ENCODE data around the gene TNFRSF1A. TPM values are rescaled to one million over a fixed set of nuclear protein-coding genes. Genes with fewer than 3 reads are reported as not detected.

The TNFRSF1A gene
- total and polyA plus RNA-seq, 9 of the 15 experiments (the other 6 are each of a cell fraction or from before 2014, with no cell fraction given): 0.76 to 43.5 (median 30.0) TPM

DNA sequence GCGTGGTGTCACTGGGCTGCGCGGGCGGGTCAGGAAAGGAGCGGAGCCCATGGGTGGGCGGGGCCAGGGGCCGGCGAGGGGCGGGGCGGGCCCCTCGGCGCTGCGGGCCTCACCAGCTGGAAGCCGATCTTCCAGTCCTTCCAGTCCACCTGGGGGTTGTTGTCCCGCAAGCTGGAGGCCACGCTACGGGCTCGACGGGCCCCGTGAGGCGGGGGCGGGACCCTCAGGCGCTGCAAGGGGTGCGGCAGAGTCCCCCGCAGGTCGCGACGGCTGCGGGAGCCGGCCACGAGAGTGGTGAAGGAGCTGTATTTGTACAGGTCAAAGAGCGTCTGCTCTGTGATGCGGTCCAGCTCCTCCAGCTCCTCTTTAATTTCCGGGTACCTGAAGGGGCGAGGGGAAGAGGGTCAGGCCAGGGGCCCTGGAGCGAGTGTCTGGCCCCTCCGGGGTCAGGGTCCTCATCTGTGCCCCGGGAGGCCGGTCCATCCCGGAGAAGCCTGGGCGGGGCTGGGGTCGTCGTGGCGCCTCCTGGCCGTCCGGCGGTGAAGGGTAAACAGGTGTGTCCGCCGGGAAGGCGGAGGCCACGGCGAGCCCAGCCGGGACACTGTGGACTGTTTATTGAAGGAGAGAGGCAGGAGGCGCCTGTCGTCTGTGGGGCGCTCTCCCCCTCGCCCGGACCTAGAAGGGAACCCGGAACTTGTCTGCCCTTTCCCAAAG lies 21.6 kb upstream of the TNFRSF1A start (continued):
- TF ChIP-seq, protein P1, sequence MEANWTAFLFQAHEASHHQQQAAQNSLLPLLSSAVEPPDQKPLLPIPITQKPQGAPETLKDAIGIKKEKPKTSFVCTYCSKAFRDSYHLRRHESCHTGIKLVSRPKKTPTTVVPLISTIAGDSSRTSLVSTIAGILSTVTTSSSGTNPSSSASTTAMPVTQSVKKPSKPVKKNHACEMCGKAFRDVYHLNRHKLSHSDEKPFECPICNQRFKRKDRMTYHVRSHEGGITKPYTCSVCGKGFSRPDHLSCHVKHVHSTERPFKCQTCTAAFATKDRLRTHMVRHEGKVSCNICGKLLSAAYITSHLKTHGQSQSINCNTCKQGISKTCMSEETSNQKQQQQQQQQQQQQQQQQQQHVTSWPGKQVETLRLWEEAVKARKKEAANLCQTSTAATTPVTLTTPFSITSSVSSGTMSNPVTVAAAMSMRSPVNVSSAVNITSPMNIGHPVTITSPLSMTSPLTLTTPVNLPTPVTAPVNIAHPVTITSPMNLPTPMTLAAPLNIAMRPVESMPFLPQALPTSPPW (CRISPR knock-in tag; IDR thresholded peaks at IDR 0.05): peak; percentile 73
- no peak for TF ChIP-seq MEF2A (IDR thresholded peaks at IDR 0.05; ENCODE audit: control insufficient read depth, low read depth, low read length)
- TF ChIP-seq, protein P2, sequence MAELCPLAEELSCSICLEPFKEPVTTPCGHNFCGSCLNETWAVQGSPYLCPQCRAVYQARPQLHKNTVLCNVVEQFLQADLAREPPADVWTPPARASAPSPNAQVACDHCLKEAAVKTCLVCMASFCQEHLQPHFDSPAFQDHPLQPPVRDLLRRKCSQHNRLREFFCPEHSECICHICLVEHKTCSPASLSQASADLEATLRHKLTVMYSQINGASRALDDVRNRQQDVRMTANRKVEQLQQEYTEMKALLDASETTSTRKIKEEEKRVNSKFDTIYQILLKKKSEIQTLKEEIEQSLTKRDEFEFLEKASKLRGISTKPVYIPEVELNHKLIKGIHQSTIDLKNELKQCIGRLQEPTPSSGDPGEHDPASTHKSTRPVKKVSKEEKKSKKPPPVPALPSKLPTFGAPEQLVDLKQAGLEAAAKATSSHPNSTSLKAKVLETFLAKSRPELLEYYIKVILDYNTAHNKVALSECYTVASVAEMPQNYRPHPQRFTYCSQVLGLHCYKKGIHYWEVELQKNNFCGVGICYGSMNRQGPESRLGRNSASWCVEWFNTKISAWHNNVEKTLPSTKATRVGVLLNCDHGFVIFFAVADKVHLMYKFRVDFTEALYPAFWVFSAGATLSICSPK (IDR thresholded peaks at IDR 0.05; ENCODE audit: borderline replicate concordance): no peak
- TF ChIP-seq NFIX (CRISPR knock-in tag; IDR thresholded peaks at IDR 0.05; ENCODE audit: low read depth): no peak
- no peak for TF ChIP-seq ETS2 (tag; IDR thresholded peaks at IDR 0.05; ENCODE audit: borderline replicate concordance, poor library complexity, severe bottlenecking)
- no peak for TF ChIP-seq ZNF780A (CRISPR knock-in tag; IDR thresholded peaks at IDR 0.05)
- peak; percentile 23; the same call in 1 of the 2 replicates for TF ChIP-seq ZEB2 (IDR thresholded peaks at IDR 0.05)
- TF ChIP-seq POLR2A (conservative IDR thresholded peaks at IDR 0.05): peak; percentile 71
- no peak for TF ChIP-seq CSDE1 (IDR thresholded peaks at IDR 0.05)
- TF ChIP-seq ETV5 (CRISPR knock-in tag; IDR thresholded peaks at IDR 0.05; ENCODE audit: low read depth): no peak
- TF ChIP-seq ZFX (CRISPR knock-in tag; IDR thresholded peaks at IDR 0.05): peak; percentile 75
- TF ChIP-seq ZNF384 (IDR thresholded peaks at IDR 0.05; ENCODE audit: low read depth, low read length): peak; percentile 39; the same call in 1 of the 2 replicates
- TF ChIP-seq SMAD4 (CRISPR knock-in tag; conservative IDR thresholded peaks at IDR 0.05): 0 out of 2 replicates have a peak, but pooled peaks have one; percentile 31
- no peak for TF ChIP-seq ZNF444 (CRISPR knock-in tag; IDR thresholded peaks at IDR 0.05)
- TF ChIP-seq, protein P3, sequence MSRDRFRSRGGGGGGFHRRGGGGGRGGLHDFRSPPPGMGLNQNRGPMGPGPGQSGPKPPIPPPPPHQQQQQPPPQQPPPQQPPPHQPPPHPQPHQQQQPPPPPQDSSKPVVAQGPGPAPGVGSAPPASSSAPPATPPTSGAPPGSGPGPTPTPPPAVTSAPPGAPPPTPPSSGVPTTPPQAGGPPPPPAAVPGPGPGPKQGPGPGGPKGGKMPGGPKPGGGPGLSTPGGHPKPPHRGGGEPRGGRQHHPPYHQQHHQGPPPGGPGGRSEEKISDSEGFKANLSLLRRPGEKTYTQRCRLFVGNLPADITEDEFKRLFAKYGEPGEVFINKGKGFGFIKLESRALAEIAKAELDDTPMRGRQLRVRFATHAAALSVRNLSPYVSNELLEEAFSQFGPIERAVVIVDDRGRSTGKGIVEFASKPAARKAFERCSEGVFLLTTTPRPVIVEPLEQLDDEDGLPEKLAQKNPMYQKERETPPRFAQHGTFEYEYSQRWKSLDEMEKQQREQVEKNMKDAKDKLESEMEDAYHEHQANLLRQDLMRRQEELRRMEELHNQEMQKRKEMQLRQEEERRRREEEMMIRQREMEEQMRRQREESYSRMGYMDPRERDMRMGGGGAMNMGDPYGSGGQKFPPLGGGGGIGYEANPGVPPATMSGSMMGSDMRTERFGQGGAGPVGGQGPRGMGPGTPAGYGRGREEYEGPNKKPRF (IDR thresholded peaks at IDR 0.05; ENCODE audit: low read depth, low read length): no peak
- TF ChIP-seq SIN3A (IDR thresholded peaks at IDR 0.05; ENCODE audit: borderline replicate concordance in 2 of 2, control insufficient read depth in 1 of 2, low read depth in 2 of 2, low read length in 2 of 2): peak in 1 of 2 experiments; percentile 37; a peak in 1 of 4 replicates
- no peak for TF ChIP-seq SMARCA4 (IDR thresholded peaks at IDR 0.05)
- TF ChIP-seq MAFG (tag; conservative IDR thresholded peaks at IDR 0.05): no peak

All from K562 (cell line).